ENCODE measurements around the gene MED31. TPM values are rescaled to one million over a fixed set of nuclear protein-coding genes. Genes with fewer than 3 reads are reported as not detected.

Gene MED31
- total RNA-seq, 1 experiment from 2014 or later = 18.8 TPM

- ChIA-PET CTCF (no interaction called here), POLR2A (ENCODE audit: unreplicated experiment) (no interaction called here)
- Histone ChIP-seq H3K79me2 (ENCODE audit: low read length) (peaks cover 46% of the 10 kb centered on the region), H4K20me1 (ENCODE audit: low read length) (peaks cover 14% of the 10 kb centered on the region; the same call in 1 of the 2 replicates), H2AFZ (ENCODE audit: low read length) (no peak overlapping the region), H3F3A (ENCODE audit: low read length, unreplicated experiment) (peaks cover 12% of the 10 kb centered on the region), H3K9me2 (replicated peaks; ENCODE audit: low read length) (no peaks in the 10 kb centered on the region), H3K9me3 (ENCODE audit: low read length) (no peaks in the 10 kb centered on the region), H3K4me2 (ENCODE audit: low read length) (peak overlapping the region; percentile 96; the same call in 1 of the 2 replicates), H3K4me3 (ENCODE audit: low read length) (no peak overlapping the region), H3K36me3 (ENCODE audit: low read depth, low read length) (0 out of 2 replicates have a peak, but pooled peaks cover 2% of the 10 kb centered on the region), H3K27ac (ENCODE audit: low read length) (no peak overlapping the region), H3K27me3 (ENCODE audit: low read length) (no peaks in the 10 kb centered on the region), H3K9ac (ENCODE audit: low read length) (no peak overlapping the region), H3K4me1 (ENCODE audit: insufficient read depth, low read length) (peaks cover 21% of the 10 kb centered on the region)
- ATAC-seq (no peak), DNase-seq (no peak)
- no TSS peak for BruUV-seq (replicated peaks)
- intact Hi-C loops (cut with micrococcal nuclease) = no loop called here
- TF ChIP-seq EZH2phosphoT487 (IDR thresholded peaks at IDR 0.05; ENCODE audit: borderline replicate concordance, low read length) (no peak), CTCF (conservative IDR thresholded peaks at IDR 0.05; ENCODE audit: low read depth, low read length) (no peak), EZH2 (IDR thresholded peaks at IDR 0.05; ENCODE audit: low read length, unreplicated experiment) (no peak)
These were observed 13.1 kb downstream of the MED31 start for GRCh38 chr17:6638046-6638908.

- no peak for TF ChIP-seq CTCF (conservative IDR thresholded peaks at IDR 0.05; ENCODE audit: low read depth, low read length)
- no peak for TF ChIP-seq EZH2phosphoT487 (IDR thresholded peaks at IDR 0.05; ENCODE audit: borderline replicate concordance, low read length)
- TF ChIP-seq EZH2 (IDR thresholded peaks at IDR 0.05; ENCODE audit: low read length, unreplicated experiment) = no peak
- Histone ChIP-seq H3K4me3 (ENCODE audit: low read length) (no peak overlapping the region), H3K9me3 (ENCODE audit: low read length) (no peaks in the 10 kb centered on the region), H4K20me1 (ENCODE audit: low read length) (peaks cover 7% of the 10 kb centered on the region; the same call in 1 of the 2 replicates), H3K79me2 (ENCODE audit: low read length) (peaks cover 39% of the 10 kb centered on the region), H3K27me3 (ENCODE audit: low read length) (no peaks in the 10 kb centered on the region), H3K9me2 (replicated peaks; ENCODE audit: low read length) (no peaks in the 10 kb centered on the region), H2AFZ (ENCODE audit: low read length) (no peak overlapping the region), H3K36me3 (ENCODE audit: low read depth, low read length) (peaks cover 8% of the 10 kb centered on the region; the same call in 1 of the 2 replicates), H3K9ac (ENCODE audit: low read length) (no peak overlapping the region), H3K4me2 (ENCODE audit: low read length) (no peak overlapping the region), H3K27ac (ENCODE audit: low read length) (no peak overlapping the region), H3F3A (ENCODE audit: low read length, unreplicated experiment) (peaks cover 5% of the 10 kb centered on the region), H3K4me1 (ENCODE audit: insufficient read depth, low read length) (peaks cover 13% of the 10 kb centered on the region)
- DNase-seq = no peak
- POLR2A ChIA-PET (ENCODE audit: unreplicated experiment) = no interaction called here
- CTCF ChIA-PET = no interaction called here
- ATAC-seq = no peak
- no TSS peak for BruUV-seq (replicated peaks)
- intact Hi-C loops (cut with micrococcal nuclease) = no loop called here
These were observed 14.0 kb downstream of the MED31 start for GRCh38 chr17:6637458-6637840.

All from PC-3 (cell line).